IMR-90 (cell line): Measurements from ENCODE around the gene NEK2. TPM values are rescaled to one million over a fixed set of nuclear protein-coding genes. Genes with fewer than 3 reads are reported as not detected.
A peak's percentile ranks its signal among the peaks of the same experiment; 100 is the strongest.

Experiments used
- ATAC-seq: fragments of 200-7000 bp; cut with Tn5 transposase; 2 replicates; pipeline ENCODE4 v1.9.1; 2020; ENCODE audit warnings: low read depth, mild to moderate bottlenecking, moderate library complexity
- BruUV-seq: library from RNA; stranded (reverse); fragments of 400-500 nt; replicated peaks from 2 replicates; lab custom pipeline; 2021; lab: Mats Ljungman, UMichigan
- CTCF ChIA-PET: fragments of 300-600 bp; formaldehyde crosslinking; extraction: SDS; loops from one replicate; lab custom pipeline; 2021; ENCODE audit warnings: antibody characterized with exemption; lab: Yijun Ruan, JAX
- POLR2A ChIA-PET: fragments of 300-600 bp; sonication (Branson Sonifier 250); formaldehyde crosslinking; loops from one replicate; lab custom pipeline; 2022; ENCODE audit warnings: antibody characterized with exemption; ENCODE audit not compliant: unreplicated experiment; lab: Charles Lee
- DNase-seq: peaks from one replicate; pipeline ENCODE4 v3.0.0; 2013
- H2AFZ ChIP-seq: replicated peaks from 2 replicates; pipeline ENCODE3; 2013; ENCODE audit warnings: low read length, mild to moderate bottlenecking; ENCODE audit not compliant: poor library complexity
- H2AK5ac ChIP-seq: 2 replicates; pipeline ENCODE4 v1.6.1; 2013; ENCODE audit warnings: low read depth, low read length, inconsistent platforms
- H2AK9ac ChIP-seq: replicated peaks from 2 replicates; pipeline ENCODE3; 2013; ENCODE audit warnings: mild to moderate bottlenecking, low read depth, low read length, moderate library complexity; ENCODE audit not compliant: poor library complexity
- H2BK120ac ChIP-seq: 2 replicates; pipeline ENCODE4 v1.6.1; 2013; ENCODE audit warnings: low read depth, low read length, inconsistent platforms
- H2BK15ac ChIP-seq: 3 replicates; pipeline ENCODE4 v1.6.1; 2013; ENCODE audit warnings: low read depth, low read length, inconsistent platforms
- H2BK20ac ChIP-seq: 2 replicates; pipeline ENCODE4 v1.6.1; 2013; ENCODE audit warnings: low read depth, mild to moderate bottlenecking, inconsistent platforms, low read length, moderate library complexity
- H2BK5ac ChIP-seq: 2 replicates; pipeline ENCODE4 v1.6.1; 2013; ENCODE audit warnings: mild to moderate bottlenecking, low read depth, low read length, inconsistent platforms; ENCODE audit not compliant: poor library complexity, severe bottlenecking
- H3K14ac ChIP-seq: replicated peaks from 2 replicates; pipeline ENCODE4 v1.6.1; 2013; ENCODE audit warnings: low read depth, low read length, inconsistent platforms
- H3K18ac ChIP-seq: 2 replicates; pipeline ENCODE4 v1.6.1; 2013; ENCODE audit warnings: low read depth, low read length, control low read depth
- H3K23ac ChIP-seq: 2 replicates; pipeline ENCODE4 v1.6.1; 2013; ENCODE audit warnings: low read depth, low read length, inconsistent platforms
- H3K27ac ChIP-seq: 2 replicates; pipeline ENCODE4 v1.5.1; 2013; ENCODE audit warnings: mild to moderate bottlenecking, control low read depth, low read length; ENCODE audit not compliant: insufficient read depth
- H3K27me3 ChIP-seq: 2 replicates; pipeline ENCODE4 v1.6.1; 2013; ENCODE audit warnings: low read length; ENCODE audit not compliant: control insufficient read depth, insufficient read depth
- H3K36me3 ChIP-seq: 2 replicates; pipeline ENCODE4 v1.6.1; 2013; ENCODE audit warnings: low read length, mixed read lengths; ENCODE audit not compliant: control insufficient read depth, insufficient read depth
- H3K4ac ChIP-seq: 2 replicates; pipeline ENCODE4 v1.6.1; 2013; ENCODE audit warnings: low read depth, low read length, inconsistent platforms
- H3K4me1 ChIP-seq: 2 replicates; pipeline ENCODE4 v1.6.1; 2013; ENCODE audit warnings: low read length, mixed read lengths; ENCODE audit not compliant: control insufficient read depth, insufficient read depth
- H3K4me2 ChIP-seq: 2 replicates; pipeline ENCODE4 v1.6.1; 2013; ENCODE audit warnings: low read depth, mild to moderate bottlenecking, control low read depth, low read length, moderate library complexity
- H3K4me3 ChIP-seq: 2 replicates; pipeline ENCODE4 v1.5.1; 2013; ENCODE audit warnings: low read depth, mild to moderate bottlenecking, control low read depth, low read length, moderate library complexity; ENCODE audit not compliant: insufficient read depth
- H3K56ac ChIP-seq: 2 replicates; pipeline ENCODE4 v1.6.1; 2013; ENCODE audit warnings: low read length, inconsistent platforms; ENCODE audit not compliant: insufficient read depth; ENCODE audit errors: extremely low read depth
- H3K79me1 ChIP-seq, 2 experiments: 2 replicates each; pipeline ENCODE4 v1.6.1; 2013; ENCODE audit warnings: low read length in 2 of 2, inconsistent platforms in 1 of 2, low read depth in 1 of 2
- H3K9ac ChIP-seq: 2 replicates; pipeline ENCODE4 v1.6.1; 2013; ENCODE audit warnings: low read depth, low read length, control low read depth
- H3K9me1 ChIP-seq: 2 replicates; pipeline ENCODE4 v1.6.1; 2013; ENCODE audit warnings: low read length, inconsistent platforms; ENCODE audit not compliant: insufficient read depth
- H3K9me3 ChIP-seq: 2 replicates; pipeline ENCODE4 v1.6.1; 2013; ENCODE audit warnings: low read length; ENCODE audit not compliant: control insufficient read depth, insufficient read depth
- H4K20me1 ChIP-seq: 2 replicates; pipeline ENCODE4 v1.6.1; 2013; ENCODE audit warnings: low read length, inconsistent platforms; ENCODE audit not compliant: insufficient read depth
- H4K5ac ChIP-seq: 2 replicates; pipeline ENCODE4 v1.6.1; 2013; ENCODE audit warnings: mild to moderate bottlenecking, low read depth, low read length, control low read depth
- H4K8ac ChIP-seq, 2 experiments: 2 replicates each; pipeline ENCODE4 v1.6.1; 2013; ENCODE audit warnings: low read depth in 2 of 2, low read length in 2 of 2, control low read depth in 1 of 2, inconsistent platforms in 1 of 2
- H4K91ac ChIP-seq: 2 replicates; pipeline ENCODE4 v1.6.1; 2013; ENCODE audit warnings: low read depth, low read length, inconsistent platforms; ENCODE audit not compliant: insufficient read depth
- BHLHE40 ChIP-seq: fragments of 150-350 bp; IDR thresholded peaks from 2 replicates; pipeline ENCODE4 v1.6.1; 2016; ENCODE audit warnings: mild to moderate bottlenecking, low read depth, low read length
- CEBPB ChIP-seq: IDR thresholded peaks from 2 replicates; pipeline ENCODE4 v1.6.1; 2012; ENCODE audit warnings: low read depth, low read length, improper control_type of control experiment
- CHD1 ChIP-seq: IDR thresholded peaks from 2 replicates; pipeline ENCODE4 v1.6.1; 2012; ENCODE audit warnings: low read depth, low read length, improper control_type of control experiment
- CTCF ChIP-seq: conservative IDR thresholded peaks from 2 replicates; pipeline ENCODE4 v1.5.1; 2012; ENCODE audit warnings: mild to moderate bottlenecking, low read depth, low read length, improper control_type of control experiment
- ELK1 ChIP-seq: fragments of 150-350 bp; IDR thresholded peaks from 2 replicates; pipeline ENCODE4 v1.6.1; 2016; ENCODE audit warnings: low read depth, mild to moderate bottlenecking, low read length, moderate library complexity, borderline replicate concordance
- FOS ChIP-seq: fragments of 150-350 bp; IDR thresholded peaks from 2 replicates; pipeline ENCODE4 v1.6.1; 2016; ENCODE audit warnings: low read depth, low read length
- MAFK ChIP-seq: IDR thresholded peaks from 2 replicates; pipeline ENCODE4 v1.6.1; 2012; ENCODE audit warnings: low read depth, low read length, improper control_type of control experiment
- MAZ ChIP-seq: IDR thresholded peaks from 2 replicates; pipeline ENCODE4 v1.6.1; 2012; ENCODE audit warnings: low read depth, mild to moderate bottlenecking, low read length, improper control_type of control experiment, moderate library complexity, borderline replicate concordance
- MXI1 ChIP-seq: IDR thresholded peaks from 2 replicates; pipeline ENCODE4 v1.6.1; 2012; ENCODE audit warnings: low read depth, mild to moderate bottlenecking, low read length, moderate library complexity, borderline replicate concordance
- POLR2A ChIP-seq: IDR thresholded peaks from 2 replicates; pipeline ENCODE4 v1.6.1; 2012; ENCODE audit warnings: mild to moderate bottlenecking, low read depth, low read length
- RCOR1 ChIP-seq: IDR thresholded peaks from 2 replicates; pipeline ENCODE4 v1.6.1; 2012; ENCODE audit warnings: mild to moderate bottlenecking, low read length, improper control_type of control experiment; ENCODE audit not compliant: insufficient replicate concordance
- RFX5 ChIP-seq: IDR thresholded peaks from 2 replicates; pipeline ENCODE4 v1.8.0; 2012; ENCODE audit warnings: low read depth, mild to moderate bottlenecking, low read length, moderate library complexity
- SMC3 ChIP-seq: fragments of 150-350 bp; IDR thresholded peaks from 2 replicates; pipeline ENCODE4 v1.6.1; 2016; ENCODE audit warnings: low read depth, mild to moderate bottlenecking, antibody characterized with exemption, low read length, moderate library complexity
- USF2 ChIP-seq: fragments of 150-350 bp; IDR thresholded peaks from 2 replicates; pipeline ENCODE4 v1.6.1; 2017; ENCODE audit warnings: mild to moderate bottlenecking, antibody characterized with exemption, low read length, low read depth
- WGBS, 2 experiments: methylation state at CpG; one replicate each; pipeline versions ENCODE4 v1.1.5 to v1.1.7; 2013; ENCODE audit warnings: missing lambda C conversion rate in 2 of 2; ENCODE audit not compliant: insufficient read length in 1 of 2; ENCODE audit errors: extremely low coverage in 2 of 2; 5-methylcytosine and 5-hydroxymethylcytosine counted together
- dilution Hi-C: fragments of 300-500 bp; cut with HindIII; formaldehyde crosslinking; loops from one replicate; pipeline ENCODE4 v1.14.3; 2018; ENCODE audit warnings: low sequenced_read_pairs; ENCODE audit not compliant: unreplicated experiment
- in situ Hi-C: fragments of 300-500 bp; cut with MboI; formaldehyde crosslinking; loops from 3 replicates; pipeline ENCODE4 v1.14.3; 2019; ENCODE audit warnings: low sequenced_read_pairs, inconsistent platforms, mixed read lengths
- intact Hi-C: fragments of 100-400 bp; cut with micrococcal nuclease; formaldehyde crosslinking; loops from 2 replicates; pipeline ENCODE4 v1.10.0; 2022
- polyA plus RNA-seq, 3 experiments: library from polyadenylated mRNA; depleted of rRNA; stranded (reverse); fragments of >200 nt; gene quantifications; 2 replicates each; pipeline ENCODE4 v1.2.3, GENCODE V29; 2012; ENCODE audit warnings: low replicate concordance in 1 of 3
- total RNA-seq: library from RNA; depleted of rRNA; stranded (reverse); fragments of >200 nt; gene quantifications from 2 replicates; pipeline ENCODE4 v1.2.3, GENCODE V29; 2012

The NEK2 gene
- total and polyA plus RNA-seq, 2 of the 4 experiments (the other 2 are of a cell fraction), result 9.9 to 26.0 TPM

- peaks cover 5% of the 10 kb centered on the region; the same call in 1 of the 2 replicates for H3K27me3 ChIP-seq
- no peaks in the 10 kb centered on the region for H3K9me1 ChIP-seq
- no peaks in the 10 kb centered on the region for H3K4me1 ChIP-seq
- dilution Hi-C loops, result no loop called here
- ChIA-PET CTCF (interaction anchor here (0.6 kb wide), 2 partner anchors 129 to 616 kb away, joined by 4 to 8 read pairs; no protein-coding TSS in a partner anchor), POLR2A (no interaction called here)
- H2BK15ac ChIP-seq, result no peak overlapping the region
- intact Hi-C loops, result loop anchor here (5.0 kb wide), 2 partner anchors 317 to 762 kb away; no protein-coding TSS in a partner anchor
- no peak overlapping the region for H3K4me2 ChIP-seq
- WGBS, 2 experiments, result no CpG with 5 or more reads among the region's 10 CpGs
- no peak overlapping the region for H2BK5ac ChIP-seq
- ATAC-seq, result no peak
- peak overlapping the region; percentile 67 for H2AFZ ChIP-seq
- no peak overlapping the region for H3K23ac ChIP-seq
- no peak overlapping the region for H2BK20ac ChIP-seq
- no peak overlapping the region for H3K14ac ChIP-seq
- no peaks in the 10 kb centered on the region for H3K79me1 ChIP-seq
- no peak overlapping the region for H3K56ac ChIP-seq
- H3K4me3 ChIP-seq, result no peak overlapping the region
- no peaks in the 10 kb centered on the region for H3K9me3 ChIP-seq
- DNase-seq, result no peak
- no peak overlapping the region for H2BK120ac ChIP-seq
- in situ Hi-C loops, result loop anchor here (25.0 kb wide), 1 partner anchor 667 kb away; no protein-coding TSS in a partner anchor
- H4K8ac ChIP-seq, result no peak overlapping the region
- no TSS peak for BruUV-seq
- H2AK5ac ChIP-seq, result no peak overlapping the region
- H2AK9ac ChIP-seq, result no peak overlapping the region
- H3K18ac ChIP-seq, result no peak overlapping the region
- no peaks in the 10 kb centered on the region for H3K36me3 ChIP-seq
- no peak overlapping the region for H3K27ac ChIP-seq
- no peak overlapping the region for H3K9ac ChIP-seq
- H3K4ac ChIP-seq, result no peak overlapping the region
- H4K91ac ChIP-seq, result no peak overlapping the region
- no peak overlapping the region for H4K5ac ChIP-seq
- no peaks in the 10 kb centered on the region for H4K20me1 ChIP-seq
- no peak for TF ChIP-seq ELK1
- TF ChIP-seq USF2, result no peak
- no peak for TF ChIP-seq MAFK
- no peak for TF ChIP-seq MAZ
- TF ChIP-seq RCOR1, result no peak
- TF ChIP-seq CHD1, result no peak
- no peak for TF ChIP-seq SMC3
- no peak for TF ChIP-seq MXI1
- no peak for TF ChIP-seq CTCF
- TF ChIP-seq CEBPB, result no peak
- TF ChIP-seq POLR2A, result no peak
- TF ChIP-seq BHLHE40, result no peak
- no peak for TF ChIP-seq RFX5
- no peak for TF ChIP-seq FOS
Measured at GRCh38 chr1:211695135-211695816, 19.9 kb upstream of the NEK2 start.
